Prostate gland (tissue), 2 donors: ENCODE results near the gene SVOP.

Source experiments
- CTCF ChIP-seq, 4 experiments: fragments of 200-600 bp in 2 of 4; fragments of 450-650 bp in 2 of 4; sonication (generic) in 2 of 4; IDR thresholded peaks; 1 replicate in 3 of 4; 2 replicates in 1 of 4; pipeline ENCODE4 v1.5.1; 2016 to 2019; ENCODE audit warnings: antibody characterized with exemption in 4 of 4, mild to moderate bottlenecking in 2 of 4, moderate library complexity in 2 of 4
- POLR2A ChIP-seq: fragments of 450-650 bp; IDR thresholded peaks from one replicate; pipeline ENCODE4 v1.6.1; 2016; ENCODE audit warnings: antibody characterized with exemption, mild to moderate bottlenecking
- POLR2AphosphoS5 ChIP-seq: sonication (generic); formaldehyde crosslinking; IDR thresholded peaks from one replicate; pipeline ENCODE4 v1.6.1; 2017; ENCODE audit warnings: antibody characterized with exemption

GRCh38 chr12:108938247-108938924, 82.5 kb downstream of the SVOP start:
- TF ChIP-seq POLR2AphosphoS5 = no peak
- TF ChIP-seq CTCF (IDR thresholded peaks at IDR 0.05) = no peak
- no peak for TF ChIP-seq POLR2A
